ENCODE measurements around the gene SPON1.
"Not testable (repeated sequence)": the region's sequence is repeated elsewhere in the genome, so short reads cannot be mapped to it uniquely, and the experiment has no call there.

The SPON1 gene

GRCh38 chr11:13984616-13985450 is 22.3 kb downstream of the SPON1 start:
- DNase-seq, result no peak

- DNase-seq, result not testable (repeated sequence)
Observed at GRCh38 chr11:13986695-13987094, 24.2 kb downstream of the SPON1 start.

- not testable (repeated sequence) for DNase-seq
Observed at GRCh38 chr11:13992158-13992856, 29.8 kb downstream of the SPON1 start.

- DNase-seq, result no peak
Observed at GRCh38 chr11:13993096-13993765, 30.7 kb downstream of the SPON1 start.

GRCh38 chr11:13997881-13998280 is 35.4 kb downstream of the SPON1 start:
- DNase-seq, result no peak

- no peak for DNase-seq
Observed at GRCh38 chr11:13999704-14000103, 37.2 kb downstream of the SPON1 start.

GRCh38 chr11:14001597-14001996 is 39.1 kb downstream of the SPON1 start:
- no peak for DNase-seq

- DNase-seq, result no peak
Observed at GRCh38 chr11:14007566-14007965, 45.0 kb downstream of the SPON1 start.

- DNase-seq, result no peak
Observed at GRCh38 chr11:14010665-14011064, 48.1 kb downstream of the SPON1 start.

GRCh38 chr11:14012846-14013245 is 50.3 kb downstream of the SPON1 start:
- no peak for DNase-seq

GRCh38 chr11:14015711-14016110 is 53.2 kb downstream of the SPON1 start:
- DNase-seq, result no peak

- no peak for DNase-seq
Observed at GRCh38 chr11:14018441-14018840, 55.9 kb downstream of the SPON1 start.

- no peak for DNase-seq
Observed at GRCh38 chr11:14021738-14022137, 59.2 kb downstream of the SPON1 start.

- no peak for DNase-seq
Observed at GRCh38 chr11:14022251-14022650, 59.7 kb downstream of the SPON1 start.

- no peak for DNase-seq
Observed at GRCh38 chr11:14022821-14023220, 60.3 kb downstream of the SPON1 start.

GRCh38 chr11:14026961-14027360 is 64.4 kb downstream of the SPON1 start:
- no peak for DNase-seq

GRCh38 chr11:14027525-14027924 is 65.0 kb downstream of the SPON1 start:
- DNase-seq, result no peak

- no peak for DNase-seq
Observed at GRCh38 chr11:14029440-14029839, 66.9 kb downstream of the SPON1 start.

GRCh38 chr11:14029971-14030920 is 67.7 kb downstream of the SPON1 start:
- DNase-seq, result no peak

- not testable (repeated sequence) for DNase-seq
Observed at GRCh38 chr11:14035526-14035925, 73.0 kb downstream of the SPON1 start.

- no peak for DNase-seq
Observed at GRCh38 chr11:14036469-14036868, 73.9 kb downstream of the SPON1 start.

GRCh38 chr11:14041040-14041439 is 78.5 kb downstream of the SPON1 start:
- no peak for DNase-seq

- no peak for DNase-seq
Observed at GRCh38 chr11:14041565-14041964, 79.0 kb downstream of the SPON1 start.

Measured in activated effector memory CD4-positive, alpha-beta T cell treated with Interleukin-2 at 50 U/mL for 16 hours (primary cell).